ENCODE results near the gene MACROD1. TPM values are rescaled to one million over a fixed set of nuclear protein-coding genes. Genes with fewer than 3 reads are reported as not detected.

The MACROD1 gene
- total and polyA plus RNA-seq, 10 of the 15 experiments (the other 5 are each of a cell fraction or from before 2014, with no cell fraction given): 1.2 to 22.7 (median 11.3) TPM; not detected in 1

DNA sequence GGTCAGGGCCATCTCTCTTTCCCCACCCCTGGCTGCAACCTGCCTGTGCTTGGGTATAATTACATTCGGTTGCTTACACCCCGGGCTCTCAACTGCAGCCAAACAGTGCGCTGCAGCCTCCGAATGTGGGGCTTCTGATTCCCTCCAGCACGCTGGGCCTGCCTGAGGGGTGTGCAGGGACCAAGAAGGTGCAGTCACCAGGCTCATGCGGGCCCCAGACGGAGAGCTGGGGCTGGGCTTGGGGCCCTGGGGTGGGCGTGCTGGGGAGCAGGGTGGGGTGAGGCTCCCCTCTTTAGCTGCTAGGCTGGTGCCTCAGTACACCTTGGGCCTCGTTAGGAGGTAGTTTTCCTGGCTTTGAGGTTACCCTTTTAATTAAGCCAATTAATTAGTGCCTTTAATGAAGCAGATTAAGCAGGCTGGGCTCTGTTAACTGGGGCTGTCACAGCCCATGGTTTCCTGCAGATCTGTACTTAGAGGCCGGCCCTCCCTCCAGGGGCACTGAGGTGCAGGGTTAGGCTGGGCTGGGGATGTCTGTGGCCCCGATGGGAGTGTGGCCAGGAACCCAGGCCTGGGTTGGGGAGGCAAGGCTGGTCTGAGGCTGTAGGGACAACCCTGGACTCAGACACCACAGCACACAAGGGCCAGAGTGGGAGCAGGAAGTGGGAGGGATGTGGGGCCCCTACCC is 112.8 kb downstream of the MACROD1 start:
- in situ Hi-C loops (cut with MboI): no loop called here
- SMC1A ChIA-PET (ENCODE audit: uncharacterized antibody, unreplicated experiment): no interaction called here
- no peak for TF ChIP-seq PAX5 (IDR thresholded peaks at IDR 0.05; ENCODE audit: borderline replicate concordance, low read depth, low read length)
- TF ChIP-seq KLF5 (IDR thresholded peaks at IDR 0.05; ENCODE audit: partially characterized antibody): no peak
- TF ChIP-seq, protein P1, sequence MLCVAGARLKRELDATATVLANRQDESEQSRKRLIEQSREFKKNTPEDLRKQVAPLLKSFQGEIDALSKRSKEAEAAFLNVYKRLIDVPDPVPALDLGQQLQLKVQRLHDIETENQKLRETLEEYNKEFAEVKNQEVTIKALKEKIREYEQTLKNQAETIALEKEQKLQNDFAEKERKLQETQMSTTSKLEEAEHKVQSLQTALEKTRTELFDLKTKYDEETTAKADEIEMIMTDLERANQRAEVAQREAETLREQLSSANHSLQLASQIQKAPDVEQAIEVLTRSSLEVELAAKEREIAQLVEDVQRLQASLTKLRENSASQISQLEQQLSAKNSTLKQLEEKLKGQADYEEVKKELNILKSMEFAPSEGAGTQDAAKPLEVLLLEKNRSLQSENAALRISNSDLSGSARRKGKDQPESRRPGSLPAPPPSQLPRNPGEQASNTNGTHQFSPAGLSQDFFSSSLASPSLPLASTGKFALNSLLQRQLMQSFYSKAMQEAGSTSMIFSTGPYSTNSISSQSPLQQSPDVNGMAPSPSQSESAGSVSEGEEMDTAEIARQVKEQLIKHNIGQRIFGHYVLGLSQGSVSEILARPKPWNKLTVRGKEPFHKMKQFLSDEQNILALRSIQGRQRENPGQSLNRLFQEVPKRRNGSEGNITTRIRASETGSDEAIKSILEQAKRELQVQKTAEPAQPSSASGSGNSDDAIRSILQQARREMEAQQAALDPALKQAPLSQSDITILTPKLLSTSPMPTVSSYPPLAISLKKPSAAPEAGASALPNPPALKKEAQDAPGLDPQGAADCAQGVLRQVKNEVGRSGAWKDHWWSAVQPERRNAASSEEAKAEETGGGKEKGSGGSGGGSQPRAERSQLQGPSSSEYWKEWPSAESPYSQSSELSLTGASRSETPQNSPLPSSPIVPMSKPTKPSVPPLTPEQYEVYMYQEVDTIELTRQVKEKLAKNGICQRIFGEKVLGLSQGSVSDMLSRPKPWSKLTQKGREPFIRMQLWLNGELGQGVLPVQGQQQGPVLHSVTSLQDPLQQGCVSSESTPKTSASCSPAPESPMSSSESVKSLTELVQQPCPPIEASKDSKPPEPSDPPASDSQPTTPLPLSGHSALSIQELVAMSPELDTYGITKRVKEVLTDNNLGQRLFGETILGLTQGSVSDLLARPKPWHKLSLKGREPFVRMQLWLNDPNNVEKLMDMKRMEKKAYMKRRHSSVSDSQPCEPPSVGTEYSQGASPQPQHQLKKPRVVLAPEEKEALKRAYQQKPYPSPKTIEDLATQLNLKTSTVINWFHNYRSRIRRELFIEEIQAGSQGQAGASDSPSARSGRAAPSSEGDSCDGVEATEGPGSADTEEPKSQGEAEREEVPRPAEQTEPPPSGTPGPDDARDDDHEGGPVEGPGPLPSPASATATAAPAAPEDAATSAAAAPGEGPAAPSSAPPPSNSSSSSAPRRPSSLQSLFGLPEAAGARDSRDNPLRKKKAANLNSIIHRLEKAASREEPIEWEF (IDR thresholded peaks at IDR 0.05; ENCODE audit: insufficient replicate concordance, low read depth, low read length): no peak
- no peak for TF ChIP-seq ZNF274 (IDR thresholded peaks at IDR 0.05; ENCODE audit: insufficient read depth, insufficient read length)
- TF ChIP-seq ZNF217 (IDR thresholded peaks at IDR 0.05): no peak
- TF ChIP-seq TCF12 (IDR thresholded peaks at IDR 0.05; ENCODE audit: low read depth, low read length): no peak
- TF ChIP-seq, protein P2, sequence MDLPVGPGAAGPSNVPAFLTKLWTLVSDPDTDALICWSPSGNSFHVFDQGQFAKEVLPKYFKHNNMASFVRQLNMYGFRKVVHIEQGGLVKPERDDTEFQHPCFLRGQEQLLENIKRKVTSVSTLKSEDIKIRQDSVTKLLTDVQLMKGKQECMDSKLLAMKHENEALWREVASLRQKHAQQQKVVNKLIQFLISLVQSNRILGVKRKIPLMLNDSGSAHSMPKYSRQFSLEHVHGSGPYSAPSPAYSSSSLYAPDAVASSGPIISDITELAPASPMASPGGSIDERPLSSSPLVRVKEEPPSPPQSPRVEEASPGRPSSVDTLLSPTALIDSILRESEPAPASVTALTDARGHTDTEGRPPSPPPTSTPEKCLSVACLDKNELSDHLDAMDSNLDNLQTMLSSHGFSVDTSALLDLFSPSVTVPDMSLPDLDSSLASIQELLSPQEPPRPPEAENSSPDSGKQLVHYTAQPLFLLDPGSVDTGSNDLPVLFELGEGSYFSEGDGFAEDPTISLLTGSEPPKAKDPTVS (IDR thresholded peaks at IDR 0.05; ENCODE audit: low read depth, low read length): no peak
- TF ChIP-seq ETV6 (conservative IDR thresholded peaks at IDR 0.05 in 1 of 2, IDR thresholded peaks at IDR 0.05 in 1 of 2; ENCODE audit: borderline replicate concordance in 1 of 2, low read depth in 1 of 2): no peak
- no peak for TF ChIP-seq TARDBP (IDR thresholded peaks at IDR 0.05; ENCODE audit: borderline replicate concordance)
- no peak for TF ChIP-seq ZNF24 (IDR thresholded peaks at IDR 0.05)
- TF ChIP-seq SREBF1 (IDR thresholded peaks at IDR 0.05; ENCODE audit: low read length): no peak
- no peak for TF ChIP-seq ZNF207 (IDR thresholded peaks at IDR 0.05; ENCODE audit: borderline replicate concordance)
- TF ChIP-seq SMC3 (IDR thresholded peaks at IDR 0.05; ENCODE audit: borderline replicate concordance, low read length): no peak
- no peak for TF ChIP-seq SMAD5 (IDR thresholded peaks at IDR 0.05; ENCODE audit: low read depth)
- no peak for TF ChIP-seq HCFC1 (IDR thresholded peaks at IDR 0.05; ENCODE audit: low read length)
- TF ChIP-seq TBL1XR1 (IDR thresholded peaks at IDR 0.05; ENCODE audit: low read depth, low read length): no peak
- no peak for TF ChIP-seq IKZF1 (conservative IDR thresholded peaks at IDR 0.05)

More for the DNA sequence above, 112.8 kb downstream of the MACROD1 start:
- Histone ChIP-seq H3K9ac (ENCODE audit: control insufficient read depth, insufficient read depth, low read length) (no peak overlapping the region), H3K4me3 (no peak overlapping the region), H3K27me3 (replicated peaks in 1 of 2; ENCODE audit: control insufficient read depth in 2 of 2, insufficient read depth in 2 of 2, low read length in 1 of 2) (no peaks in the 10 kb centered on the region), H3K4me2 (ENCODE audit: control insufficient read depth, insufficient read depth) (no peak overlapping the region), H3K4me1 (ENCODE audit: control insufficient read depth, insufficient read depth, low read length) (no peaks in the 10 kb centered on the region), H4K20me1 (ENCODE audit: control insufficient read depth, insufficient read depth) (no peaks in the 10 kb centered on the region), H3K9me3 (replicated peaks; ENCODE audit: control insufficient read depth, insufficient read depth, low read length) (no peaks in the 10 kb centered on the region), H3K36me3 (ENCODE audit: control insufficient read depth in 2 of 2, insufficient read depth in 2 of 2, low read length in 1 of 2) (no peaks in the 10 kb centered on the region), H2AFZ (ENCODE audit: control insufficient read depth, low read depth, low read length) (no peak overlapping the region), H3K79me2 (ENCODE audit: control insufficient read depth, insufficient read depth, low read length) (no peaks in the 10 kb centered on the region), H3K27ac (ENCODE audit: control insufficient read depth, insufficient read depth) (no peak overlapping the region)
- no peak for ATAC-seq
- RAD21 ChIA-PET (ENCODE audit: unreplicated experiment): no interaction called here
- BruUV-seq (replicated peaks): no TSS peak
- CTCF ChIA-PET: no interaction called here
- FAIRE-seq: no peak
- intact Hi-C loops (cut with micrococcal nuclease; ENCODE audit: unreplicated experiment): no loop called here
- POLR2A ChIA-PET: no interaction called here
- no peak for DNase-seq (ENCODE audit: low read depth, low spot score)
- 13% methylated on average over 9 of the region's 11 CpGs for WGBS (ENCODE audit: insufficient coverage, insufficient replicate concordance, low lambda C conversion rate, missing lambda C conversion rate)

Data from GM12878 (cell line).